ENCODE results near the gene DBNDD1.
"Not testable (repeated sequence)": the region's sequence is repeated elsewhere in the genome, so short reads cannot be mapped to it uniquely, and the experiment has no call there.

The DBNDD1 gene

GRCh38 chr16:90010676-90011507 is 8.4 kb downstream of the DBNDD1 start:
- DNase-seq = no peak

DNA sequence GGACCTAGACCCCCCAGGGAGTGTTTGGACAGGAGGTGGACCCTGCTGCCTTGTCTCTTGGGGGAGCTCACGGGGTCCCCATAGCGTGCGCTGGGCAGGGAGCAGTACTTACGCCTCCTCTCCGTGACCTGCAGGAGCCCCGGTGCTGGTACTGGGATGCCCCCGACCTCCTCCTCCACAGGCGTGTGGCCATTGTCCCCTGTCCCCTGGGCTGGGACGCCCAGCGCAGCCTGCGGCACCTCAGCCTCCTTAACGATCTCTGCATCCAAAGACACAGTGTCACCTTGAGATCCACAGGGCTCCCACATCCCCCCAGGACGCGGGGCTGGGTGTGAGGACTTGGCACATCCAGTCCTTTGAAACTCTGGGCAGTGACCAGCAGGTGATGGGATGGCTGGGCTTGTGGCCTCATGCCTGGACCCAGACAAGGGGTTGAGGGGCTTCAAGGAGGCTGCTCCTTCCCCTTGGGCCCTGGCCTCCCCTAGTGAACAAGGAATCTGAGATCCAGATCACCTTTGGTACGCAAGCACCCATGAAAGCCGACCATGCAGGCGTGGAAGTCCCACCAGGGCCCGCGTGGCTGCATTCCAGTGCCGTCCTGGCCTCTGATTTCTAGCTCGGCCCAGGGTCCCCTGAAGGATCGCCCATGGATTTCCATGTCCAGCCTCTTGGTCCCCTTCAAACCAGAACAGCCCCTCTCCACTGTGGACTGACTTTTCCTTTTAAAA is 9.9 kb downstream of the DBNDD1 start:
- no peak for DNase-seq

DNA sequence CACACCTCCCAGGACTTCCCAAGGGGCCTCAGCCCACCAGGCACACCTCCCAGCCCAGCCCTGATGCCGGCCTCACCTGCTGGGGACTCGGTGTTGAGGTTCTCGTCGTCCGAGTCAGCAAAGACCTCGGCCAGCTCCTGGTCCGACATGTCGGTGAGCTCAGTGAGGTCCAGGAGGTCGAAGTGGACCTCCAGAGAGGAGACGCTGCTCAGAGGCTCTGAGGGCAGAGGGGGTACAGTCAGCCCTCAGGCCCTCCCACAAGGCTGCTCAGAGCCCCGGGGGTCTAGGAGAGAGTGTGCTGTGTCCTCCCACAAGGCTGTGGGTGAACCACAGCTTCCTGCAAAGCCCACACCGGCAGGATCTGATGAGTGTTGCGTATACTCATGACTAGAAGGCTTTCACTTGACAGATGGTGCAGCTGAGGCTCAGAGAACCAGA is 10.5 kb downstream of the DBNDD1 start:
- DNase-seq = peak; percentile 59 to 65

DNA sequence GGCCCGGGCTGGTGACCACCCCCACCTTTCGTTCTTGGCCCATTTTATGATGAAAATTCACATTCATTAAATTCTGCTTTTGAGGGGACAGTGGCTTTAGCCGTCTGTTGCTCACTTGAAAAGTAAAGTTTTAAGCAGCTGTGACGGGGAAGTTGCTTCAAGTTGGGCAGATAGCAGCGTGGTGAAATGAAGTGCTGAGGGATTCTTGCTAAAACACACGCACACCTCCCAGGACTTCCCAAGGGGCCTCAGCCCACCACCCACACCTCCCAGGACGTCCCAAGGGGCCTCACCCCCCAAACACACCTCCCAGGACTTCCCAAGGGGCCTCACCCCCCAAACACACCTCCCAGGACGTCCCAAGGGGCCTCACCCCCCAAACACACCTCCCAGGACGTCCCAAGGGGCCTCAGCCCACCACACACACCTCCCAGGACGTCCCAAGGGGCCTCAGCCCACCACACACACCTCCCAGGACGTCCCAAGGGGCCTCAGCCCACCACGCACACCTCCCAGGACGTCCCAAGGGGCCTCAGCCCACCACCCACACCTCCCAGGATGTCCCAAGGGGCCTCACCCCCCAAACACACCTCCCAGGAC is 11.5 kb downstream of the DBNDD1 start:
- DNase-seq = not testable (repeated sequence)

DNA sequence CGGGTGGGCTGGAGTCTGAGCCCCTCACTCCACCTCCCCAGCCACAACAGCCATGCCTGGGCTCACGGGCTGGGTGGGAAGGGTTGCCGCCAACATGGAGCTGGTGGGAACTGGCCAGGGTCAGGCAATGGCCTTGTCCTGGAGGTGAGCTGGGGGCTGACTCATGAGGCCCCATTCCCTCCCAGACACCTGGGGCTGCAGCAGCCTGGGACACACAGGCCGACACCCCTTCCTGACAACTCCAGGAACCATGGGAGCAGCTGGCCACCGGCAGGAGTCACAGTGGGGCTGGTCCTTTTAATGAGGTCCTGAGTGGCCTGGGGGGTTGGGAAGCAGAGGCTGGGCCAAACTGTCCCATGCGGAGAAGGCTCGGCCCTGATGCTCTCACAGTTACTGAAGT is 12.2 kb downstream of the DBNDD1 start:
- DNase-seq = no peak

- no peak for DNase-seq
Measured at GRCh38 chr16:90005956-90006663, 13.1 kb downstream of the DBNDD1 start.

DNA sequence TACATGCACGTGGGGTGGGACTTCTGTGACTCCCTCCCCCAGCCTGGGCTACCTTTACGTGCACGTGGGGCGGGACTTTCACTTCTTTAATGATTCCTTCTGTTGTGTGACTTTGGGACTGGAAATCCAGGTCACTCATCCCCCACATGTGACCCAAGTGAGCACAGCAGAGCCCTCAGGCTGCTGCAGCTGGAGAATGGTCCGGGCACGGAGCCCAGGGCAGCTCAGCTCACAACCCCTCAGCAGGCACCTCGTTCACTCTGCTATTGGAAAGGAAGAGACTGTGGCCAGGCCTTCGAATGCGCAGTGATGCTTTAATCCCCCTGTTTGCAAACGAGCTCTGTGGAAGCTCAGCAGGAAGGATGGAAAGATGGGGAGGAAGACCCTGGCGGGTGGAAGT is 14.7 kb downstream of the DBNDD1 start:
- no peak for DNase-seq

GRCh38 chr16:90002759-90003158 is 16.5 kb downstream of the DBNDD1 start:
- no peak for DNase-seq

GRCh38 chr16:90001761-90002503 is 17.3 kb downstream of the DBNDD1 start:
- no peak for DNase-seq

- DNase-seq = no peak
Measured at GRCh38 chr16:90000733-90001427, 18.4 kb downstream of the DBNDD1 start.

DNA sequence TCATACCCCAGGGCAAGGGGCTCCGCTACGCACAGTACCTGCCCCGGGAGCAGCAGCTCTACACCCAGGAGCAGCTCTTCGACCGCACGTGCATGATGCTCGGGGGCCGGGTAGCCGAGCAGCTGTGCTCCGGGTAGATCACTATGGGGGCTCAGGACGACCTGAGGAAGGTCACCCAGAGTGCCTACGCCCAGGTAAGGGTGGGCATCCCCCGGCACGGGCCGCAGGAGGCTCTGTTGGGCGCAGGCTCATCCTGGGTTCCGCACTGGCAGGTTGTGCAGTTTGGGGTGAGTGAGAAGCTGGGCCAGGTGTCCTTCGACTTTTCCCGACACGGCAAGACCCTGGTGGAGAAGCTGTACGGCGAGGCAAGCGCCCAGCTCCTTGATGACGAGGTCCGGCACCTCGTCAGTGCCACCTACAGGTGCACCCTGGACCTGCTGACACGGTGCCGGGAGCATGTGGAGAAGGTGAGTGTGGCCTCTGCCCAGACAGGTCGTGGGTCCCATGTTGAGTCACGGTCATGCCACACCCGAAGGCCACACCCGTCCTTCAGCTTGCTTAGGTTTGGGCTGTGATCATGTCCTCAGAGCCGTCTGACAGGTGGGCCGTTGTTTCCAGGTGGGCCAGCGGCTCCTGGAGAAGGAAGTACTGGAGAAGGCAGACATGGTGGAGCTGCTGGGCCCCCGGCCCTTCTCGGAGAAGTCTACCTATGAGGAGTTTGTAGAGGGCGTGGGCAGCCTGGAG is 19.3 kb downstream of the DBNDD1 start:
- no peak for DNase-seq

- DNase-seq = no peak
Measured at GRCh38 chr16:89996178-89996489, 23.1 kb downstream of the DBNDD1 start.

- peak; percentile 37 to 40 for DNase-seq
Measured at GRCh38 chr16:89995475-89996177, 23.6 kb downstream of the DBNDD1 start.

DNA sequence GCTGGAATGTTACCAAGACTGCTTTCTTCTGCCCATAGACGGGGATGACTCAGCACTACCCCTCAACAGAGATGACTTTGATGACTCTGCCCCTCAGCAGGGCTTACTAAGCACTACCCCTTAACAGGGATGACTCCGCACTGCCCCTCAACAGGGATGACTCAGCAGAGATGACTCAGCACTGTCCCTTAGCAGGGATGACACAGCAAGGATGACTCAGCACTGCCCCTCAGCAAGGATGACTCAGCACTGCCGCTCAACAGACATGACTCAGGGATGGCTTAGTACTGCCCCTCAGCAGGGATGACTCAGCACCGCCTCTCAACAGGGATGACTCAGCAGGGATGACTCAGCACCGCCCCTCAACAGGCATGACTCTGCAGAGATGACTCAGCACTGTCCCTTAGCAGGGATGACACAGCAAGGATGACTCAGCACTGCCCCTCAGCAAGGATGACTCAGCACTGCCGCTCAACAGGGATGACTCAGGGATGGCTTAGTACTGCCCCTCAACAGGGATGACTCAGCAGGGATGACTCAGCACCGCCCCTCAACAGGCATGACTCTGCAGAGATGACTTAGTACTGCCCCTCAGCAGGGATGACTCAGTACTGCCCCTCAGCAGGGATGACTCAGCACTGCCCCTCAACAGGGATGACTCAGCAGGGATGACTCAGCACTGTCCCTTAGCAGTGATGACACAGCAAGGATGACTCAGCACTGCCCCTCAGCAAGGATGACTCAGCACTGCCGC is 24.4 kb downstream of the DBNDD1 start:
- peak; percentile 39 to 40 for DNase-seq

GRCh38 chr16:89994389-89994720 is 24.9 kb downstream of the DBNDD1 start:
- DNase-seq = no peak

- no peak for DNase-seq
Measured at GRCh38 chr16:89993971-89994370, 25.3 kb downstream of the DBNDD1 start.

GRCh38 chr16:89993377-89993776 is 25.9 kb downstream of the DBNDD1 start:
- DNase-seq = no peak

- DNase-seq = no peak
Measured at GRCh38 chr16:89990799-89991198, 28.5 kb downstream of the DBNDD1 start.

DNA sequence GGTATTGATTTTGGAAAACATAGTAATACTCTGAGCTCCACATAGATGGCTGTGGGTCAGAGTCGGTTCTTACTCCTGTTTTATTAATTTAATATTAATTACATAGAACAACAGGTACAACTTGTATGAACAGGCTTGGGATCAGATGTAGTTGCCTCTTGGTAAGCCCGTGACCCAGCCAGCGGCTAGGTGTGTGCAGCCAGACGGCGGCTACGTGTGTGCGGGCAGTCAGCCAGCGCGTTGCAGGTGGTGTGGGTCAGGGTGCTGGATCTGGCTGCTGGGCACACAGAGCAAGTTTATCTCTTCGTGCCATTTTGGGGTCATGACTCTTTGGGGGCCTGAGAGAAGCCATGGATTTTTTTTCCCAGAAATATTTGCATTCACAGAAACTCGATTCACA is 30.3 kb downstream of the DBNDD1 start:
- DNase-seq = no peak

DNA sequence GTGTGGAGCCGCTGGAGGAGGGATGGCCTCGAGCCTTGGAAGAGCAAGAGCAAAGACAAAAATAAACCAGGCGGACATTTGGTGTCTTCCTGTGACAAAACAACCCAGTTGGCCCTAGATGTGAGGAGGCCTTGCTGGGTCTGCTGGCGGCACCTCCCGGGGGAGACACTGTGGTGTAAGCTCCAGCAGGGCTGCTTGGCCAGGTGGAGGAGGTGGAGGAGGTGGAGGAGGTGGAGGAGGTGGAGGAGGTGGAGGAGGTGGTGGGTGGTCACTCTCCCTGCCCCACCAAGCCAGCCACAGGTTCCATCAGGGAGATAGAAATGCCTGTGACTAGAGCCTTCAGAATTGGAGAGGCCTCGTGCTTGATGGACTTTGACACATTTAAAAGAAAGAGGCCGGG is 32.1 kb downstream of the DBNDD1 start:
- no peak for DNase-seq

All from activated CD4-positive, alpha-beta T cell treated with anti-CD3 and anti-CD28 coated beads, Interleukin-2, amount 50 U/mL, for 4 hours (primary cell).